ENCODE results near the gene NLRX1. TPM values are rescaled to one million over a fixed set of nuclear protein-coding genes. Genes with fewer than 3 reads are reported as not detected.

The NLRX1 gene
- total RNA-seq, 4 donors from 2014 or later = 31.5 to 83.3 (median 67.5) TPM

DNA sequence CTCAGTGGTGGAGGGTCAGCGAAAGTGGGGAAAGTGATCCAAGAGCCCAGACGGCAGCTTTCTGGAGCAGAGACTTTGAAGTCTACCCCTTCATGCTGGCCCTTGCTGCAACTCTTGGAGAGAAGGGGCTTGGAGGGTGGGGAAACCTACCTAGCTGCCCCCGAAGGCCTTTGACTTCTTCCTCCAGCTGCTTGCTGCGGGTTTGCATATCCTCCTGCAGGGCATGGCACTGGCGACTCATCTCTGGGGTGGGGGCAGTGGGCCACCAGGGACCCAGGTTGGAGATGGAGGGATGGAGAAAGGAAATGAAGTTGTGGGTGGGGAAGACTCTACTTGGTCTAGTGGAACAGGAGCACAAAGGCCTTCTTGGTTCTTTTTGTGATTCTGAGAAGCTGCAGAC, 24.5 kb downstream of the NLRX1 start:
- DNase-seq = no peak
- WGBS, 2 donors = 76% methylated on average over 4 of the region's 5 CpGs; no CpG with 5 or more reads in 1 of the 2 donors
- H3K27ac ChIP-seq = no peak overlapping the region
- no peak overlapping the region for H3K4me3 ChIP-seq
- intact Hi-C loops (cut with DNase I) = loop anchor here (10.0 kb wide), 1 partner anchor 98 kb away; a partner anchor contains a TSS
- H3K27me3 ChIP-seq = no peaks in the 10 kb centered on the region
- H3K9me3 ChIP-seq = no peaks in the 10 kb centered on the region
- H3K4me1 ChIP-seq = peaks cover 0 to 7% (median 0%) of the 10 kb centered on the region in 3 donors
- H3K36me3 ChIP-seq = no peaks in the 10 kb centered on the region
- TF ChIP-seq, protein P1, sequence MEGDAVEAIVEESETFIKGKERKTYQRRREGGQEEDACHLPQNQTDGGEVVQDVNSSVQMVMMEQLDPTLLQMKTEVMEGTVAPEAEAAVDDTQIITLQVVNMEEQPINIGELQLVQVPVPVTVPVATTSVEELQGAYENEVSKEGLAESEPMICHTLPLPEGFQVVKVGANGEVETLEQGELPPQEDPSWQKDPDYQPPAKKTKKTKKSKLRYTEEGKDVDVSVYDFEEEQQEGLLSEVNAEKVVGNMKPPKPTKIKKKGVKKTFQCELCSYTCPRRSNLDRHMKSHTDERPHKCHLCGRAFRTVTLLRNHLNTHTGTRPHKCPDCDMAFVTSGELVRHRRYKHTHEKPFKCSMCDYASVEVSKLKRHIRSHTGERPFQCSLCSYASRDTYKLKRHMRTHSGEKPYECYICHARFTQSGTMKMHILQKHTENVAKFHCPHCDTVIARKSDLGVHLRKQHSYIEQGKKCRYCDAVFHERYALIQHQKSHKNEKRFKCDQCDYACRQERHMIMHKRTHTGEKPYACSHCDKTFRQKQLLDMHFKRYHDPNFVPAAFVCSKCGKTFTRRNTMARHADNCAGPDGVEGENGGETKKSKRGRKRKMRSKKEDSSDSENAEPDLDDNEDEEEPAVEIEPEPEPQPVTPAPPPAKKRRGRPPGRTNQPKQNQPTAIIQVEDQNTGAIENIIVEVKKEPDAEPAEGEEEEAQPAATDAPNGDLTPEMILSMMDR (IDR thresholded peaks at IDR 0.05) = no peak
- no peak for TF ChIP-seq POLR2A (IDR thresholded peaks at IDR 0.05)

DNA sequence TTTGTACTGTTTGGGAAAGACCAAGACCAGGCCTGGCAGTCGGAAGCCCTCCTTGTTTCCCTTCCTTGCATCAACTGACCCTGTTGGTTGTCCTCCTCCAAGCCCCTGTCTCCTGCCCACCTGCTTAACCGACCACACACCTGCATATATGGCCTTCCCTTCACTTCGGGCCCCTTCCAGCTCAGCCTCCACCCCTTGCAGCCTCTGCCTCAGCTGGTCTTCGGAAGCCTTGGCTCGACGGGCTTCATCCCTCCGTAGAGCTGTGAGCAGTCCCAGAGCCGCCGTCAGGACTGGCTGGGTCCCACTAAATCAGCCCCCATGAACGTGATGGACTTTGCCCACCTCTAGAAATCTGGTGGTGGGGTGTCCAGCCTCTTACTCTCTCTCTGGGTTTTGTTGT, 25.1 kb downstream of the NLRX1 start:
- no peaks in the 10 kb centered on the region for H3K9me3 ChIP-seq
- H3K27ac ChIP-seq = no peak overlapping the region
- intact Hi-C loops (cut with DNase I) = loop anchor here (10.0 kb wide), 1 partner anchor 99 kb away; a partner anchor contains a TSS
- 84 to 88% methylated on average over 10 of the region's 10 CpGs for WGBS, 2 donors
- no peak overlapping the region for H3K4me3 ChIP-seq
- DNase-seq = no peak
- TF ChIP-seq, protein P1 (IDR thresholded peaks at IDR 0.05) = no peak
- no peaks in the 10 kb centered on the region for H3K27me3 ChIP-seq
- peaks cover 0 to 7% (median 0%) of the 10 kb centered on the region in 3 donors for H3K4me1 ChIP-seq
- H3K36me3 ChIP-seq = no peaks in the 10 kb centered on the region

DNA sequence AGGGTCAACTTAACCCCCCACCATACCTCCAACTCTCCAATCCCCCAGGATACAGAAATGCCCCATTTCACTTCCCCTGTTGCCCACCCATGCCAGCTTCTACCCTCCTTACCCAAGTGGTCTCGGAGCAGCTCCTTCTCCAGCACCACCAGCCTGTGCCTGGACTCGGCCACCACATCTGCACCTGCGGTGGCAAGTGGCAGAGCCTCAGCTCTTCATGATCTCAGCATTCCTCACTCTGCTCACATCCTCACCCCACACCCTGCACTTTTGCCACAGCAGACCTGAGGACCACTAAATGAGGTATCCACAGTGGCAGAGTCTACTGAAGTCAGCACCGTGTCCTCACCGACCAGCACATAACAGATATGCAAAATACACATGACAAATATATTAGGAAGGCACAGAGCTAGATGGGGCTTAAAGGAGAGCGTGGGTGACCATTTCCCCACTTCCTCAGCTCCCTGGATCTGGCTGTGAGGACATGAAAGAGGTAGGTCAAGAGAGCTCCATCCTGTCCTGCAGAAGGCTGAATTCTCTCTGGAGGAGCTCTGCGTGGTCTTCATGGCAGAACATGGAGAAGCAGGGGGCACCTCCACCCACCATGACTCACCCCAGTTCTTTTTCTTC, 26.4 kb downstream of the NLRX1 start:
- intact Hi-C loops (cut with DNase I) = loop anchor here (10.0 kb wide), 1 partner anchor 100 kb away; a partner anchor contains a TSS
- Histone ChIP-seq H3K4me1 (peaks cover 0 to 7% (median 0%) of the 10 kb centered on the region in 3 donors), H3K9me3 (no peaks in the 10 kb centered on the region), H3K27me3 (no peaks in the 10 kb centered on the region), H3K4me3 (no peak overlapping the region), H3K36me3 (no peaks in the 10 kb centered on the region), H3K27ac (no peak overlapping the region)
- WGBS, 2 donors = 82 to 84% methylated on average over 6 to 7 of the region's 7 CpGs
- no peak for DNase-seq
- no peak for TF ChIP-seq POLR2A (IDR thresholded peaks at IDR 0.05)
- TF ChIP-seq, protein P1 (IDR thresholded peaks at IDR 0.05) = no peak

DNA sequence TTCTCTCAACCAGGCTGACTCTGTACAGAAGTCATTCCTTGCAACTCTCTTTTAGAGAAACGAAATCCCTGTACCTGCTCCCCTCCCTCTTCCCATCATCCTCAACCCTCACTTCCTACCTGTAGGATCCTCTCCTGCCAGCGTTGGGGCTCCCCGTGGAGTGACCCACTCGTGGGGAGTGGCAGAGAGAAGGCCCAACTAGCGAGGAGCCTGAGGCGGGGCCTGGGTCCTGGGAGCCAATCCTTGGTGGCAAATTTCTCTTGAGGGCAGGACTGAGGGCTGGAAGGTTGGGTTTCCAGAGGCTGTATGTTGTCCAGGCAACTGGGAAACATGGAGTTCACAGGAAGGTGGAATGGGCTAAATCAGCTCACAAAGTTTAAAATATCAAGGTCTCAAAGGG, 27.2 kb downstream of the NLRX1 start:
- WGBS, 2 donors = 16 to 37% methylated on average over 3 of the region's 6 CpGs
- intact Hi-C loops (cut with DNase I) = loop anchor here (10.0 kb wide), 1 partner anchor 101 kb away; a partner anchor contains a TSS
- no peaks in the 10 kb centered on the region for H3K9me3 ChIP-seq
- no peak for DNase-seq
- H3K4me1 ChIP-seq = peaks cover 0 to 7% (median 0%) of the 10 kb centered on the region in 3 donors
- H3K36me3 ChIP-seq = no peaks in the 10 kb centered on the region
- H3K27me3 ChIP-seq = no peaks in the 10 kb centered on the region
- no peak overlapping the region for H3K27ac ChIP-seq
- no peak overlapping the region for H3K4me3 ChIP-seq
- TF ChIP-seq POLR2A (IDR thresholded peaks at IDR 0.05) = no peak
- TF ChIP-seq, protein P1 (IDR thresholded peaks at IDR 0.05) = no peak

DNA sequence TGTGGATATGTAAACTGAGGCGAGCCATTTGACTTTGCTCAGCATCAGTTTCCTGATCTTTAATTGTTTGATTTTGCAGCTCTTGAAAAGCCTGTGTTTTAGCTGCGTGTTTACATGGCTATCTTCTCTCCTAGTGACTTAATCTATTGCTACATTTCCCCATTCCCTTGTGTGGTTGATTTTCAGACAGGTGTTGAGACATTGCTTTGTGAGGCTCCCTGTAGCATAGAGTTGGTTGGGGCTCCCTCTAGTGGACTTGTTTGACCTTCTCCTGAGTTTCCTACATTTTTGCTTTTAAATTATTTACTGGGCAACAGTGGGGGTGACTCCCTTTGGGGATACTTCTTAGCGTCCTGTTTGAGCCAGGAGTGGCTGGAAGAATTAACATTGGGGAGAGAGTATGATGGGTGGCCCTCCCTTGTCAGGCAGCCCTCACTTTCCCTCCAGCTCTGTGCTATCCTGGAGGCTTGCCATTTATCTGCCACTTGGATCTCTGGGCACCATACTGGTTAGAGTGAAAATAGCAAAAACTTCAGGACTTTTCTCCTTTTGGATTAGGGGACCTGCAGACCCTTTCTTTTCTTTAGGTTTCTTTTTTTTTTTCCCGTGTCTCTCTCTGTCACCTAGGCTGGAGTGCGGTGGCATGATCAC, 28.4 kb downstream of the NLRX1 start:
- no peak for DNase-seq
- no peaks in the 10 kb centered on the region for H3K27me3 ChIP-seq
- intact Hi-C loops (cut with DNase I) = loop anchor here (10.0 kb wide), 1 partner anchor 102 kb away; a partner anchor contains a TSS
- peaks cover 0 to 7% (median 0%) of the 10 kb centered on the region in 3 donors for H3K4me1 ChIP-seq
- no peak overlapping the region for H3K27ac ChIP-seq
- WGBS, 2 donors = 40 to 41% methylated on average over 5 of the region's 5 CpGs
- no peaks in the 10 kb centered on the region for H3K9me3 ChIP-seq
- no peaks in the 10 kb centered on the region for H3K36me3 ChIP-seq
- H3K4me3 ChIP-seq = no peak overlapping the region
- TF ChIP-seq, protein P1 (IDR thresholded peaks at IDR 0.05) = peak; percentile 64 to 87 (median 80)
- TF ChIP-seq POLR2A (IDR thresholded peaks at IDR 0.05) = no peak
